ENCODE data around the gene MMP25. TPM values are rescaled to one million over a fixed set of nuclear protein-coding genes. Genes with fewer than 3 reads are reported as not detected.

MMP25 gene
- total RNA-seq, 2 donors from 2014 or later: 4.2 TPM; not detected in 1

GRCh38 chr16:3035972-3036725 is 10.2 kb upstream of the MMP25 start:
- no peak overlapping the region for H3K27ac ChIP-seq

GRCh38 chr16:3036726-3037315 is 9.5 kb upstream of the MMP25 start, which contains the start of gene BICDL2:
Gene BICDL2, minus strand, starts transcription at chr16:3036944. Its CDS starts 1,448 bp downstream, at chr16:3035496.
- no peak for TF ChIP-seq CTCF (IDR thresholded peaks at IDR 0.05)
- no peaks in the 10 kb centered on the region for H3K9me3 ChIP-seq
- ATAC-seq (ENCODE audit: insufficient number of reproducible peaks, low FRiP score, low read depth) (no peak), DNase-seq (ENCODE audit: low spot score) (no peak)
- no peak within 1 kb of the TSS for H3K27ac ChIP-seq
- peaks cover 0 to 6% of the 10 kb centered on the region in 2 donors for H3K4me1 ChIP-seq (ENCODE audit: control insufficient read depth in 1 of 2, low read depth in 2 of 2)
- no peaks in the 10 kb centered on the region for H3K36me3 ChIP-seq
- H3K27me3 ChIP-seq (replicated peaks; ENCODE audit: insufficient read depth): peaks cover 8% of the 10 kb centered on the region
- H3K4me3 ChIP-seq: peak within 1 kb of the TSS; percentile 31

More at GRCh38 chr16:3035972-3036725, 10.2 kb upstream of the MMP25 start:
- ATAC-seq (ENCODE audit: insufficient number of reproducible peaks, low FRiP score, low read depth): no peak
- Histone ChIP-seq H3K27me3 (replicated peaks; ENCODE audit: insufficient read depth) (peaks cover 8% of the 10 kb centered on the region), H3K4me1 (ENCODE audit: control insufficient read depth in 1 of 2, low read depth in 2 of 2) (peaks cover 0 to 6% of the 10 kb centered on the region in 2 donors), H3K9me3 (no peaks in the 10 kb centered on the region), H3K36me3 (no peaks in the 10 kb centered on the region), H3K4me3 (peak overlapping the region; percentile 31)
- TF ChIP-seq CTCF (IDR thresholded peaks at IDR 0.05): no peak
- DNase-seq (ENCODE audit: low spot score): no peak

GRCh38 chr16:3038256-3038655 is 8.1 kb upstream of the MMP25 start:
- TF ChIP-seq CTCF (IDR thresholded peaks at IDR 0.05): no peak

GRCh38 chr16:3038896-3039295 is 7.5 kb upstream of the MMP25 start:
- Histone ChIP-seq H3K9me3 (no peaks in the 10 kb centered on the region), H3K4me3 (no peak overlapping the region), H3K4me1 (ENCODE audit: control insufficient read depth in 1 of 2, low read depth in 2 of 2) (peaks cover 0 to 6% of the 10 kb centered on the region in 2 donors), H3K27ac (no peak overlapping the region), H3K36me3 (no peaks in the 10 kb centered on the region), H3K27me3 (replicated peaks; ENCODE audit: insufficient read depth) (peaks cover 8% of the 10 kb centered on the region)
- DNase-seq (ENCODE audit: low spot score) (no peak), ATAC-seq (ENCODE audit: insufficient number of reproducible peaks, low FRiP score, low read depth) (no peak)
- no peak for TF ChIP-seq CTCF (IDR thresholded peaks at IDR 0.05)

More at GRCh38 chr16:3038256-3038655, 8.1 kb upstream of the MMP25 start:
- Histone ChIP-seq H3K9me3 (no peaks in the 10 kb centered on the region), H3K27ac (no peak overlapping the region), H3K4me3 (no peak overlapping the region), H3K4me1 (ENCODE audit: control insufficient read depth in 1 of 2, low read depth in 2 of 2) (peaks cover 0 to 6% of the 10 kb centered on the region in 2 donors), H3K36me3 (no peaks in the 10 kb centered on the region), H3K27me3 (replicated peaks; ENCODE audit: insufficient read depth) (peaks cover 8% of the 10 kb centered on the region)
- ATAC-seq (ENCODE audit: insufficient number of reproducible peaks, low FRiP score, low read depth) (no peak), DNase-seq (ENCODE audit: low spot score) (no peak)

- TF ChIP-seq CTCF (IDR thresholded peaks at IDR 0.05): no peak
- Histone ChIP-seq H3K27ac (no peak overlapping the region), H3K9me3 (no peaks in the 10 kb centered on the region), H3K4me1 (ENCODE audit: control insufficient read depth in 1 of 2, low read depth in 2 of 2) (peaks cover 15 to 17% of the 10 kb centered on the region in 2 donors), H3K4me3 (no peak overlapping the region), H3K36me3 (no peaks in the 10 kb centered on the region), H3K27me3 (replicated peaks; ENCODE audit: insufficient read depth) (peaks cover 23% of the 10 kb centered on the region)
- no peak for ATAC-seq (ENCODE audit: insufficient number of reproducible peaks, low FRiP score, low read depth)
- no peak for DNase-seq (ENCODE audit: low spot score)
Observed at GRCh38 chr16:3042376-3042775, 4.0 kb upstream of the MMP25 start.

Data from thoracic aorta (tissue), 2 donors.